Keratinocyte (primary cell): ENCODE data around the gene HDAC9. TPM values are rescaled to one million over a fixed set of nuclear protein-coding genes. Genes with fewer than 3 reads are reported as not detected.

Source experiments
- DNase-seq: peaks from one replicate; pipeline ENCODE4 v3.0.0-alpha.2; 2011; ENCODE audit warnings: low read depth, missing footprints, low spot score
- FAIRE-seq: peaks from 2 replicates; lab custom pipeline; 2011; peaks lifted over from hg19 to GRCh38; lab: Jason Lieb, UNC
- H2AFZ ChIP-seq: 2 replicates; pipeline ENCODE4 v1.6.0; 2012; ENCODE audit warnings: low read length, control low read depth, inconsistent platforms; ENCODE audit not compliant: control insufficient read depth
- H3K27ac ChIP-seq: 2 replicates; pipeline ENCODE4 v1.5.1; 2011; ENCODE audit warnings: low read length; ENCODE audit not compliant: control insufficient read depth, insufficient read depth
- H3K27me3 ChIP-seq: 3 replicates; pipeline ENCODE4 v1.6.0; 2011; ENCODE audit warnings: low read length; ENCODE audit not compliant: control insufficient read depth, insufficient read depth; ENCODE audit errors: extremely low read depth
- H3K36me3 ChIP-seq, 2 experiments: 2 replicates in 1 of 2; 3 replicates in 1 of 2; pipeline ENCODE4 v1.5.1; 2011; ENCODE audit warnings: low read length in 2 of 2, mild to moderate bottlenecking in 1 of 2; ENCODE audit not compliant: control insufficient read depth in 2 of 2, insufficient read depth in 2 of 2; ENCODE audit errors: extremely low read depth in 1 of 2
- H3K4me1 ChIP-seq: 3 replicates; pipeline ENCODE4 v1.5.1; 2011; ENCODE audit warnings: low read length; ENCODE audit not compliant: control insufficient read depth, insufficient read depth; ENCODE audit errors: extremely low read depth
- H3K4me2 ChIP-seq: 3 replicates; pipeline ENCODE4 v1.6.0; 2011; ENCODE audit warnings: low read depth, low read length; ENCODE audit not compliant: control insufficient read depth, insufficient read depth; ENCODE audit errors: extremely low read depth
- H3K4me3 ChIP-seq, 3 experiments: fragments of 200-600 bp in 1 of 3; sonication (generic) in 1 of 3; 2 replicates in 2 of 3; 3 replicates in 1 of 3; pipeline ENCODE4 v1.5.1; 2011 to 2016; ENCODE audit warnings: low read length in 3 of 3, mild to moderate bottlenecking in 3 of 3, control low read depth in 2 of 3, inconsistent platforms in 1 of 3, low read depth in 1 of 3, mixed read lengths in 1 of 3, mixed run types in 1 of 3, moderate library complexity in 1 of 3; ENCODE audit not compliant: control insufficient read depth in 2 of 3, insufficient read depth in 2 of 3; ENCODE audit errors: extremely low read depth in 1 of 3
- H3K79me2 ChIP-seq: 2 replicates; pipeline ENCODE4 v1.6.0; 2012; ENCODE audit warnings: low read length; ENCODE audit not compliant: control insufficient read depth, insufficient read depth
- H3K9ac ChIP-seq: 3 replicates; pipeline ENCODE4 v1.6.0; 2011; ENCODE audit warnings: low read length; ENCODE audit not compliant: control insufficient read depth, insufficient read depth; ENCODE audit errors: extremely low read depth
- H3K9me1 ChIP-seq: 3 replicates; pipeline ENCODE4 v1.6.0; 2011; ENCODE audit warnings: low read length; ENCODE audit not compliant: control insufficient read depth, insufficient read depth; ENCODE audit errors: extremely low read depth
- H3K9me3 ChIP-seq: 2 replicates; pipeline ENCODE4 v1.5.1; 2012; ENCODE audit warnings: low read depth, low read length; ENCODE audit not compliant: control insufficient read depth
- H4K20me1 ChIP-seq: 3 replicates; pipeline ENCODE4 v1.6.0; 2011; ENCODE audit warnings: low read length; ENCODE audit not compliant: control insufficient read depth, insufficient read depth; ENCODE audit errors: extremely low read depth
- CTCF ChIP-seq, 3 experiments: IDR thresholded peaks in 1 of 3; conservative IDR thresholded peaks in 1 of 3; optimal IDR thresholded peaks in 1 of 3; 2 replicates in 2 of 3; 3 replicates in 1 of 3; pipeline versions ENCODE3 to v1.5.1; 2011; ENCODE audit warnings: low read length in 3 of 3, mild to moderate bottlenecking in 3 of 3, moderate library complexity in 2 of 3, control low read depth in 1 of 3, inconsistent platforms in 1 of 3; ENCODE audit not compliant: insufficient read depth in 2 of 3; ENCODE audit errors: extremely low read depth in 1 of 3
- EZH2 ChIP-seq: IDR thresholded peaks from one replicate; pipeline ENCODE4 v1.6.1; 2012; ENCODE audit warnings: inconsistent platforms, mild to moderate bottlenecking, low read length, moderate library complexity
- dilution Hi-C: fragments of 300-500 bp; cut with MboI; formaldehyde crosslinking; loops from one replicate; pipeline ENCODE4 v1.7.0; 2020; ENCODE audit warnings: low sequenced_read_pairs; ENCODE audit not compliant: extremely low pct_ligation_motif_present
- polyA plus RNA-seq, 5 experiments: library from polyadenylated mRNA; depleted of rRNA in 3 of 5; stranded (reverse) in 3 of 5; stranded (forward) in 1 of 5; unstranded in 1 of 5; fragments of >200 nt; gene quantifications; 1 replicate in 1 of 5; 2 replicates in 3 of 5; 3 replicates in 1 of 5; pipeline versions ENCODE4 v1.2.1 to v1.2.3, GENCODE V29; 2011 to 2012; ENCODE audit warnings: missing spikeins in 2 of 5, low read depth in 1 of 5, low replicate concordance in 1 of 5

The HDAC9 gene
- polyA plus RNA-seq, 1 donor (not counting 4 experiments of a cell fraction or from before 2014, with no cell fraction given) = 24.6 TPM

DNA sequence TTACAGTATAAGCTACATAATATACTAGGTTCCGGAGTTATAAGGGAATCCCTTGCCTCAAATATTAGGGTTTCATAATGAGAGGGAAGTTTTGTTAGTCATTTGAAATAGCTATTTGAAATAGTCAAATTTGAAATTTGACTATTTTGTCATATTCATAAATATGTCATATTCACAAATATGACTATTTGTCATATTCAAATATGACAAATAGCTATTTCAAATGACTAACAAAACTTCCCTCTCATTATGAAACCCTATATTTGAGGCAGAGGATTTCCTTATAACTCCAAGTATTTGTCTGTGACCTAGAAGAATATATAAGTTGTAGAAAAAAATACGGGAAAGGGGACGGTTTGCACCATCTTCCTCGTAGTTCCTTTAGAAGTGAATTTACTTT, 76.6 kb downstream of the HDAC9 start:
- no peak overlapping the region for H3K4me2 ChIP-seq
- H3K9ac ChIP-seq = no peak overlapping the region
- FAIRE-seq (no peak), DNase-seq (no peak)
- H3K9me3 ChIP-seq = no peaks in the 10 kb centered on the region
- H3K27ac ChIP-seq = no peak overlapping the region
- no peaks in the 10 kb centered on the region for H3K27me3 ChIP-seq
- no peaks in the 10 kb centered on the region for H3K9me1 ChIP-seq
- no peak overlapping the region for H2AFZ ChIP-seq
- H4K20me1 ChIP-seq = no peaks in the 10 kb centered on the region
- no peak for TF ChIP-seq EZH2
- TF ChIP-seq CTCF (optimal IDR thresholded peaks at IDR 0.05 in 1 of 3, IDR thresholded peaks at IDR 0.05 in 1 of 3, conservative IDR thresholded peaks at IDR 0.05 in 1 of 3; ENCODE audit: extremely low read depth in 1 of 3, insufficient read depth in 2 of 3, low read length in 3 of 3) = no peak
- H3K36me3 ChIP-seq = peaks cover 0 to 13% of the 10 kb centered on the region in 2 experiments
- H3K79me2 ChIP-seq = no peaks in the 10 kb centered on the region
- dilution Hi-C loops = no loop called here
- no peak overlapping the region for H3K4me3 ChIP-seq
- H3K4me1 ChIP-seq = no peaks in the 10 kb centered on the region

DNA sequence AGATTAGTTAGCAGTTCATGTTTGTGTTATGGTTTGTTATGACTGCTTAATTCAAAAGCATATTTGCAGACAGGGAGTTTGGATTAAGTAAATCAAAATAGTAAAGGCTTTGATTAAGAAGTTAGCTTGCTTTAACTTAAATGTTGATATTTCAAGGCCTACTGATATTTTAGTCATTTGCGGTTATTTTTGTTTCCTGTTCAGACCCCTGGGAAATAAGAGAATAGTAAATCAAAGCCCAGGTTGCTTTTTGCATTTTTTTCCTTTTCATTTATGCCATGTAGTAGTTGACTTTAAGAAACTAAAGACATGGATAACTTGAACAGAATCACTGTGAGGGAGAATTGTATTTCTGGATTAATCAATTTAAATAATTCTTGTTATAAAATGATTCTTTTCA, 77.3 kb downstream of the HDAC9 start:
- no peaks in the 10 kb centered on the region for H3K9me1 ChIP-seq
- dilution Hi-C loops = no loop called here
- no peak overlapping the region for H3K27ac ChIP-seq
- no peaks in the 10 kb centered on the region for H3K79me2 ChIP-seq
- H3K9me3 ChIP-seq = no peaks in the 10 kb centered on the region
- no peaks in the 10 kb centered on the region for H3K27me3 ChIP-seq
- H3K4me3 ChIP-seq = no peak overlapping the region
- H3K9ac ChIP-seq = no peak overlapping the region
- H4K20me1 ChIP-seq = no peaks in the 10 kb centered on the region
- DNase-seq = no peak
- no peak for TF ChIP-seq EZH2
- TF ChIP-seq CTCF (optimal IDR thresholded peaks at IDR 0.05 in 1 of 3, IDR thresholded peaks at IDR 0.05 in 1 of 3, conservative IDR thresholded peaks at IDR 0.05 in 1 of 3; ENCODE audit: extremely low read depth in 1 of 3, insufficient read depth in 2 of 3, low read length in 3 of 3) = no peak
- no peak overlapping the region for H2AFZ ChIP-seq
- no peak for FAIRE-seq
- H3K4me1 ChIP-seq = no peaks in the 10 kb centered on the region
- peaks cover 0 to 13% of the 10 kb centered on the region in 2 experiments for H3K36me3 ChIP-seq
- no peak overlapping the region for H3K4me2 ChIP-seq
